ENCODE results near the gene PARM1. TPM values are rescaled to one million over a fixed set of nuclear protein-coding genes. Genes with fewer than 3 reads are reported as not detected.

The PARM1 gene
- total RNA-seq, 2 donors from 2014 or later: 105 to 133 TPM

- WGBS: 79% methylated on average over 4 of the region's 4 CpGs
- no peaks in the 10 kb centered on the region for H3K9me3 ChIP-seq
- H3K27ac ChIP-seq: no peak overlapping the region
- intact Hi-C loops (cut with DNase I): no loop called here
- no peak for DNase-seq (ENCODE audit: low spot score)
- TF ChIP-seq POLR2A (IDR thresholded peaks at IDR 0.05): no peak
- no peak for TF ChIP-seq CTCF (IDR thresholded peaks at IDR 0.05)
- no peak overlapping the region for H3K4me3 ChIP-seq
- H3K4me1 ChIP-seq (replicated peaks): no peaks in the 10 kb centered on the region
- no peaks in the 10 kb centered on the region for H3K36me3 ChIP-seq
- H3K27me3 ChIP-seq (replicated peaks; ENCODE audit: insufficient read depth): no peaks in the 10 kb centered on the region
Measured at GRCh38 chr4:75011131-75011795, 78.3 kb downstream of the PARM1 start.

DNA sequence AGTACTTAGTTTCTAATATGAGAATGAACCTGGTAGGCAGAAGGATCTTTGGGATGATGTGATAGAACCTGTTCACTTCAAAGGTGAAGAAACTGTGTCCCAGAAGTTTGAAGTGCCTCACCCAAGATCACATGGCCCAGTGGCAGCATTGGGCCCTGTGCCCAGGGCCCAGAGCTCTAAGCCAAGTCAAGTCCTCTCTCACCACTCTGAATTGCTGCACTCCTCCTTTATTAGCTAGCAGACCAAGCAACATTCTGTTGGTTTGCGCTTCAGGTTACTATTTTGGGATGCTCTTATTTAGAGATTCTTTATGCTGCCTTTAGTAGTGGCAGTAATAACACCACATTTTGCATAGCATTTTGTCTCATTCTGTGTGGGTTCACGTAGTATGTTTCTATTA, 82.7 kb downstream of the PARM1 start:
- Histone ChIP-seq H3K4me3 (no peak overlapping the region), H3K27me3 (replicated peaks; ENCODE audit: insufficient read depth) (no peaks in the 10 kb centered on the region), H3K36me3 (no peaks in the 10 kb centered on the region), H3K27ac (no peak overlapping the region), H3K9me3 (no peaks in the 10 kb centered on the region), H3K4me1 (replicated peaks) (no peaks in the 10 kb centered on the region)
- WGBS: 67% methylated on average over 2 of the region's 2 CpGs
- peak; percentile 33 for TF ChIP-seq POLR2AphosphoS5 (IDR thresholded peaks at IDR 0.05)
- TF ChIP-seq POLR2A (IDR thresholded peaks at IDR 0.05): no peak
- peak; percentile 31 for DNase-seq (ENCODE audit: low spot score)
- intact Hi-C loops (cut with DNase I): no loop called here

- H3K27me3 ChIP-seq (replicated peaks; ENCODE audit: insufficient read depth): no peaks in the 10 kb centered on the region
- no peak overlapping the region for H3K27ac ChIP-seq
- intact Hi-C loops (cut with DNase I): no loop called here
- H3K4me3 ChIP-seq: no peak overlapping the region
- no peaks in the 10 kb centered on the region for H3K4me1 ChIP-seq (replicated peaks)
- no peaks in the 10 kb centered on the region for H3K9me3 ChIP-seq
- no peaks in the 10 kb centered on the region for H3K36me3 ChIP-seq
- TF ChIP-seq CTCF (IDR thresholded peaks at IDR 0.05) (no peak), POLR2AphosphoS5 (IDR thresholded peaks at IDR 0.05) (no peak), POLR2A (IDR thresholded peaks at IDR 0.05) (no peak)
- DNase-seq (ENCODE audit: low spot score): no peak
- WGBS: 56% methylated on average over 6 of the region's 6 CpGs
Measured at GRCh38 chr4:75016472-75016871, 83.6 kb downstream of the PARM1 start.

- intact Hi-C loops (cut with DNase I): no loop called here
- 91% methylated on average over 3 of the region's 3 CpGs for WGBS
- Histone ChIP-seq H3K4me1 (replicated peaks) (no peaks in the 10 kb centered on the region), H3K27me3 (replicated peaks; ENCODE audit: insufficient read depth) (no peaks in the 10 kb centered on the region), H3K4me3 (no peak overlapping the region), H3K36me3 (no peaks in the 10 kb centered on the region), H3K27ac (no peak overlapping the region), H3K9me3 (no peaks in the 10 kb centered on the region)
- DNase-seq (ENCODE audit: low spot score): no peak
- TF ChIP-seq POLR2A (IDR thresholded peaks at IDR 0.05): no peak
- TF ChIP-seq POLR2AphosphoS5 (IDR thresholded peaks at IDR 0.05): no peak
- TF ChIP-seq CTCF (IDR thresholded peaks at IDR 0.05): no peak
Measured at GRCh38 chr4:75018811-75019479, 86.0 kb downstream of the PARM1 start.

- DNase-seq (ENCODE audit: low spot score): no peak
- WGBS: 88% methylated on average over 5 of the region's 5 CpGs
Measured at GRCh38 chr4:75025431-75025830, 92.5 kb downstream of the PARM1 start.

More at GRCh38 chr4:75025431-75025830, 92.5 kb downstream of the PARM1 start:
- no peaks in the 10 kb centered on the region for H3K4me1 ChIP-seq (replicated peaks)
- H3K36me3 ChIP-seq: no peaks in the 10 kb centered on the region
- no peak overlapping the region for H3K4me3 ChIP-seq
- TF ChIP-seq CTCF (IDR thresholded peaks at IDR 0.05) (no peak), POLR2AphosphoS5 (IDR thresholded peaks at IDR 0.05) (no peak), POLR2A (IDR thresholded peaks at IDR 0.05) (no peak)
- intact Hi-C loops (cut with DNase I): no loop called here
- H3K27ac ChIP-seq: no peak overlapping the region
- H3K27me3 ChIP-seq (replicated peaks; ENCODE audit: insufficient read depth): no peaks in the 10 kb centered on the region
- H3K9me3 ChIP-seq: no peaks in the 10 kb centered on the region
